HepG2 (cell line): ENCODE measurements around the gene CTNNA3. TPM values are rescaled to one million over a fixed set of nuclear protein-coding genes. Genes with fewer than 3 reads are reported as not detected.
"Not testable (repeated sequence)": the region's sequence is repeated elsewhere in the genome, so short reads cannot be mapped to it uniquely, and the experiment has no call there.

Source experiments
- ATAC-seq: fragments of 200-7000 bp; cut with Tn5 transposase; 3 replicates; pipeline ENCODE4 v1.9.1; 2020; ENCODE audit warnings: mild to moderate bottlenecking, moderate library complexity
- BruUV-seq: library from RNA; stranded (reverse); fragments of 400-500 nt; replicated peaks from 2 replicates; lab custom pipeline; 2021; lab: Mats Ljungman, UMichigan
- CTCF ChIA-PET: fragments of 300-600 bp; formaldehyde crosslinking; extraction: SDS; loops from one replicate; lab custom pipeline; 2021; ENCODE audit warnings: low total read pairs, inconsistent platforms, low intra/inter-chr PET ratio; lab: Yijun Ruan, JAX
- POLR2A ChIA-PET: fragments of 350-600 bp; sonication (Branson Sonifier 250); formaldehyde crosslinking; loops from one replicate; lab custom pipeline; 2020; ENCODE audit warnings: antibody characterized with exemption, inconsistent platforms; lab: Yijun Ruan, JAX
- DNase-seq: peaks from one replicate; pipeline ENCODE4 v3.0.0-alpha.2; 2015; ENCODE audit warnings: low spot score
- FAIRE-seq: peaks from 3 replicates; lab custom pipeline; 2011; peaks lifted over from hg19 to GRCh38; lab: Jason Lieb, UNC
- H2AFZ ChIP-seq: one replicate; pipeline ENCODE4 v1.6.1; 2011; ENCODE audit warnings: low read length, inconsistent platforms
- H3K27ac ChIP-seq: fragments of 300-600 bp; 3 replicates; pipeline ENCODE4 v1.8.0; 2011; ENCODE audit warnings: mixed run types, mild to moderate bottlenecking, mixed read lengths, low read length, inconsistent platforms; ENCODE audit not compliant: insufficient read depth; ENCODE audit errors: extremely low read length
- H3K27me3 ChIP-seq, 2 experiments: fragments of 200-600 bp in 1 of 2; 2 replicates in 1 of 2; 3 replicates in 1 of 2; pipeline versions ENCODE4 v1.6.0 to v1.8.0; 2011; ENCODE audit warnings: low read length in 2 of 2, mild to moderate bottlenecking in 2 of 2, moderate library complexity in 2 of 2, inconsistent platforms in 1 of 2; ENCODE audit not compliant: insufficient read depth in 2 of 2, control insufficient read depth in 1 of 2
- H3K36me3 ChIP-seq, 2 experiments: fragments of 200-600 bp in 1 of 2; replicated peaks in 1 of 2; 2 replicates in 1 of 2; 3 replicates in 1 of 2; pipeline versions ENCODE4 v1.5.1 to v1.8.0; 2011; ENCODE audit warnings: low read length in 2 of 2, inconsistent platforms in 1 of 2; ENCODE audit not compliant: insufficient read depth in 2 of 2, control insufficient read depth in 1 of 2
- H3K4me1 ChIP-seq: 2 replicates; pipeline ENCODE4 v1.5.1; 2012; ENCODE audit warnings: low read length, inconsistent platforms; ENCODE audit not compliant: insufficient read depth
- H3K4me2 ChIP-seq: 2 replicates; pipeline ENCODE4 v1.6.0; 2011; ENCODE audit warnings: low read depth, low read length, inconsistent platforms
- H3K4me3 ChIP-seq, 3 experiments: fragments of 200-600 bp in 1 of 3; sonication (generic), shearing (Covaris generic) in 1 of 3; replicated peaks in 1 of 3; 2 replicates each; pipeline ENCODE4 v1.5.1; 2011 to 2016; ENCODE audit warnings: low read length in 3 of 3, inconsistent platforms in 2 of 3, low read depth in 2 of 3, mild to moderate bottlenecking in 2 of 3, control low read depth in 1 of 3, mixed read lengths in 1 of 3; ENCODE audit not compliant: insufficient read depth in 1 of 3
- H3K79me2 ChIP-seq: one replicate; pipeline ENCODE4 v1.6.1; 2011; ENCODE audit warnings: low read length, inconsistent platforms; ENCODE audit not compliant: insufficient read depth
- H3K9ac ChIP-seq: 2 replicates; pipeline ENCODE4 v1.6.0; 2011; ENCODE audit warnings: mild to moderate bottlenecking, low read depth, low read length, inconsistent platforms; ENCODE audit not compliant: insufficient read depth
- H3K9me3 ChIP-seq: 2 replicates; pipeline ENCODE4 v1.5.1; 2012; ENCODE audit warnings: mild to moderate bottlenecking, low read length
- H4K20me1 ChIP-seq: 2 replicates; pipeline ENCODE4 v1.6.0; 2011; ENCODE audit warnings: inconsistent platforms, mild to moderate bottlenecking, low read length, moderate library complexity; ENCODE audit not compliant: insufficient read depth
- MAFF ChIP-seq: IDR thresholded peaks from 2 replicates; pipeline ENCODE4 v1.6.1; 2011; ENCODE audit warnings: low read depth, low read length, improper control_type of control experiment
- ZNF441 ChIP-seq: sonication (generic); formaldehyde crosslinking; IDR thresholded peaks from 2 replicates; pipeline ENCODE4 v1.7.0; 2021; ENCODE audit warnings: missing genetic modification reagents, borderline replicate concordance
- WGBS: methylation state at CpG from one replicate; pipeline ENCODE4 v1.1.6; 2017; ENCODE audit warnings: low lambda C conversion rate; 5-methylcytosine and 5-hydroxymethylcytosine counted together
- in situ Hi-C: cut with HindIII; loops from 2 replicates; pipeline ENCODE4 v1.10.0; 2017; ENCODE audit warnings: low pct_unique_long_range_greater_than_20kb; ENCODE audit not compliant: extremely low pct_ligation_motif_present
- intact Hi-C: fragments of 100-400 bp; cut with micrococcal nuclease; formaldehyde crosslinking; loops from one replicate; pipeline ENCODE4 v1.10.0; 2022; ENCODE audit not compliant: unreplicated experiment
- polyA plus RNA-seq, 8 experiments: library from polyadenylated mRNA; depleted of rRNA in 3 of 8; stranded (reverse) in 7 of 8; unstranded in 1 of 8; fragments of >200 nt; fragmentation: Illumina TruSeq in 4 of 8; extraction: Trizol in 4 of 8; gene quantifications; 2 replicates each; pipeline versions ENCODE4 v1.2.1 to v1.2.3, GENCODE V29; 2011 to 2016; ENCODE audit warnings: low read depth in 4 of 8, missing spikeins in 1 of 8, mixed read lengths in 1 of 8; ENCODE audit not compliant: insufficient read depth in 1 of 8
- total RNA-seq, 5 experiments: library from RNA; depleted of rRNA; stranded (reverse); fragments of >200 nt; fragmentation: Illumina TruSeq; extraction: Trizol; gene quantifications; 2 replicates each; pipeline ENCODE4 v1.2.3, GENCODE V29; 2016; ENCODE audit warnings: low read depth in 1 of 5
- TF ChIP-seq, protein P1 (sequence below): sonication (generic); formaldehyde crosslinking; conservative IDR thresholded peaks from 2 replicates; pipeline ENCODE4 v1.4.0; 2020; ENCODE audit warnings: missing genetic modification reagents

CTNNA3 gene
- total and polyA plus RNA-seq, 2 of the 13 experiments (the other 11 are each of a cell fraction or from before 2014, with no cell fraction given) = not detected

DNA sequence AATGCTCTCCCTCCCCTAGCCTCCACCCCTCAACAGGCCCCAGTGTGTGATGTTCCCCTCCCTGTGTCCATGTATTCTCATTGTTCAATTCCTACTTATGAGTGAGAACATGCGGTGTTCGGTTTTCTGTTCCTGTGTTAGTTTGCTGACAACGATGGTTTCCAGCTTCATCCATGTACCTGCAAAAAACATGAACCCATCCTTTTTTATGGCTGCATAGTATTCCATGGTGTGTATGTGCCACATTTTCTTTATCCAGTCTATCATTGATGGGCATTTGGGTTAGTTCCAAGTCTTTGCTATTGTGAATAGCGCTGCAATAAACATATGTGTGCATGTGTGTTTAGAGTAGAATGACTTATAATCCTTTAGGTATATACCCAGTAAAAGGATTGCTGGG, 20.5 kb upstream of the CTNNA3 start:
- H4K20me1 ChIP-seq, in situ Hi-C loops, CTCF ChIA-PET, H3K9me3 ChIP-seq, ATAC-seq, intact Hi-C loops, H3K4me1 ChIP-seq, FAIRE-seq, H3K4me3 ChIP-seq, H2AFZ ChIP-seq, H3K4me2 ChIP-seq, H3K79me2 ChIP-seq, H3K27ac ChIP-seq, BruUV-seq, POLR2A ChIA-PET, H3K27me3 ChIP-seq, H3K36me3 ChIP-seq, DNase-seq, H3K9ac ChIP-seq: not testable (repeated sequence)
- 54% methylated on average over 4 of the region's 4 CpGs for WGBS

DNA sequence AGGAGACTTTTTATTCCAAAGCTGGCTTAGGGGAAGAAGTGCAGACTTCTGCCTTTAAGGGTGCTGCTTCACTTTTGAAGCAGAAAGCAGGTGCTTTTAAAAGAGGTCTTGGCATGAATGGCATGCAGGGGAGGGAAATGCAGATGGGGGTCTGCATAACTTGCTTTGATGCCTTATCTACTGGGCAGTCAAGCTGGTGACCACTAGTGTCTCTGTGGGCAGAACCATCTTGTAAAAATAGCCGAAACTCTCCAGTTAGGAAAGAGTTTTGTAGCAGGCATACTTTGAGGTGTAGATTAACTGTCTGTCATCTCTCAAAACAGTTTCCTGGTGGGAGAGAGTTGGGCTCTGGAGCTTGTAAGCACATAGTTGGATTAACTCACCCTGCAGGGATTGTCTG, 9.9 kb upstream of the CTNNA3 start:
- no TSS peak for BruUV-seq
- no peaks in the 10 kb centered on the region for H3K79me2 ChIP-seq
- in situ Hi-C loops = no loop called here

More for the DNA sequence above, 9.9 kb upstream of the CTNNA3 start:
- no peak overlapping the region for H3K9ac ChIP-seq
- TF ChIP-seq MAFF (no peak), ZNF441 (no peak)
- TF ChIP-seq, protein P1, sequence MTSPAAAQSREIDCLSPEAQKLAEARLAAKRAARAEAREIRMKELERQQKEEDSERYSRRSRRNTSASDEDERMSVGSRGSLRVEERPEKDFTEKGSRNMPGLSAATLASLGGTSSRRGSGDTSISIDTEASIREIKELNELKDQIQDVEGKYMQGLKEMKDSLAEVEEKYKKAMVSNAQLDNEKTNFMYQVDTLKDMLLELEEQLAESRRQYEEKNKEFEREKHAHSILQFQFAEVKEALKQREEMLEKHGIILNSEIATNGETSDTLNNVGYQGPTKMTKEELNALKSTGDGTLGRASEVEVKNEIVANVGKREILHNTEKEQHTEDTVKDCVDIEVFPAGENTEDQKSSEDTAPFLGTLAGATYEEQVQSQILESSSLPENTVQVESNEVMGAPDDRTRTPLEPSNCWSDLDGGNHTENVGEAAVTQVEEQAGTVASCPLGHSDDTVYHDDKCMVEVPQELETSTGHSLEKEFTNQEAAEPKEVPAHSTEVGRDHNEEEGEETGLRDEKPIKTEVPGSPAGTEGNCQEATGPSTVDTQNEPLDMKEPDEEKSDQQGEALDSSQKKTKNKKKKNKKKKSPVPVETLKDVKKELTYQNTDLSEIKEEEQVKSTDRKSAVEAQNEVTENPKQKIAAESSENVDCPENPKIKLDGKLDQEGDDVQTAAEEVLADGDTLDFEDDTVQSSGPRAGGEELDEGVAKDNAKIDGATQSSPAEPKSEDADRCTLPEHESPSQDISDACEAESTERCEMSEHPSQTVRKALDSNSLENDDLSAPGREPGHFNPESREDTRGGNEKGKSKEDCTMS = no peak
- TF ChIP-seq, all 625 proteins: peak for 0
- no peak overlapping the region for H3K4me2 ChIP-seq
- ATAC-seq (no peak), DNase-seq (no peak), FAIRE-seq (no peak)
- POLR2A ChIA-PET = no interaction called here
- H3K9me3 ChIP-seq = no peaks in the 10 kb centered on the region
- WGBS = 0% methylated on average over 1 of the region's 1 CpG
- no peak overlapping the region for H2AFZ ChIP-seq
- H3K27ac ChIP-seq = no peak overlapping the region
- CTCF ChIA-PET = no interaction called here
- no peak overlapping the region for H3K4me3 ChIP-seq
- no peaks in the 10 kb centered on the region for H4K20me1 ChIP-seq
- intact Hi-C loops = no loop called here
- H3K27me3 ChIP-seq = no peaks in the 10 kb centered on the region
- no peaks in the 10 kb centered on the region for H3K36me3 ChIP-seq
- H3K4me1 ChIP-seq = no peaks in the 10 kb centered on the region
